GM18867 (cell line): ENCODE results near the gene DUT.
"Not testable (repeated sequence)": the region's sequence is repeated elsewhere in the genome, so short reads cannot be mapped to it uniquely, and the experiment has no call there.

Experiments used
- ATAC-seq: cut with Tn5 transposase; IDR thresholded peaks from one replicate; pipeline ENCODE4 v1.9.1; 2021; ENCODE audit warnings: mild to moderate bottlenecking, moderate library complexity; ENCODE audit not compliant: unreplicated experiment

The DUT gene

DNA sequence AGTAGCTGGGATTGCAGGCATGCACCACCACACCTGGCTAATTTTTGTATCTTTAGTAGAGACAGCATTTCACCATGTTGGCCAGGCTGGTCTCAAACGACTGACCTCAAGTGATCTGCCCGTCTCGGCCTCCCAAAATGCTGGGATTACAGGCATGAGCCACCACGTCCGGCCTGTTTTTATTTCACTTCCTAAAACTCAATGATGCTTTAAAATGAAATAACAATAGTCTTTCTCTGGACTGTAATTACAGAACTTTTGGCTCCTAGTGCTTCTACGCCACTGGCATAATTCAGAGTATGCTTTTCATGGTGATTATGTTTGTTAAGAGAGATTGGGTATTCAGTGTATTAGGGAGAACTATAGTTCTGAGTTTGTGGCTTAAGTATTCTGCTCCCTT is 5.0 kb upstream of the DUT start:
- not testable (repeated sequence) for ATAC-seq

DNA sequence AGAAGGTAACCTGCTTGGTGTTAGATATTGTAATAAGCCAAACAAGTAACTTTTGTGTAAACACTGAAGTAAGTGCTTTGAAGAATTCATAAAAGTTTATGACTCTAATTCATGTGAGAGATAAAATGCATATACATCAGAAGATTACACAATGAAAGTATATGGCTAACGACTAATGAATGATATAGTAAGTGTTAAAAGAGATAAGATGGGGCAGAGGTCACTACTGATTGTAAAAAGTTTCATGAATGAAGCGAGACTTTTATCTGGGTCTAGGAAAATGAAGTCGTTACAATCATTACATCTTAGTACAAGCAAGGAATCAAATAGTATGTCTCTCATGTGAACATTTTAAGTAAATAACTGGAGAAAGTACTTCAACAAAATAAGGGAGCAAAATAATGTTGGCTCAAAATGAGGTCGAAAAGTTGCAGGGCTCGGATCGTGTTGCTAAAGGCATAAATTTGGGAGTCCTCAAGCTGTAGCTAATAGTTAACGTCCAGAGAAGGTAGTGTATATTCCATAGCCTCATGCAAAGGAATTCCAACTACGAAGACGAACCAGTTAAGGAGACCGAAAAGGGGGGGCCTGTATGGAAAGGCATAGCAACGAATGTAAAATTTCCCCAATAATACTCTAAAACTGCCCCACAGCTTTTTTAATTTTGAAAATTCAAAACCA is 984 bp upstream of the DUT start:
- ATAC-seq = no peak

DNA sequence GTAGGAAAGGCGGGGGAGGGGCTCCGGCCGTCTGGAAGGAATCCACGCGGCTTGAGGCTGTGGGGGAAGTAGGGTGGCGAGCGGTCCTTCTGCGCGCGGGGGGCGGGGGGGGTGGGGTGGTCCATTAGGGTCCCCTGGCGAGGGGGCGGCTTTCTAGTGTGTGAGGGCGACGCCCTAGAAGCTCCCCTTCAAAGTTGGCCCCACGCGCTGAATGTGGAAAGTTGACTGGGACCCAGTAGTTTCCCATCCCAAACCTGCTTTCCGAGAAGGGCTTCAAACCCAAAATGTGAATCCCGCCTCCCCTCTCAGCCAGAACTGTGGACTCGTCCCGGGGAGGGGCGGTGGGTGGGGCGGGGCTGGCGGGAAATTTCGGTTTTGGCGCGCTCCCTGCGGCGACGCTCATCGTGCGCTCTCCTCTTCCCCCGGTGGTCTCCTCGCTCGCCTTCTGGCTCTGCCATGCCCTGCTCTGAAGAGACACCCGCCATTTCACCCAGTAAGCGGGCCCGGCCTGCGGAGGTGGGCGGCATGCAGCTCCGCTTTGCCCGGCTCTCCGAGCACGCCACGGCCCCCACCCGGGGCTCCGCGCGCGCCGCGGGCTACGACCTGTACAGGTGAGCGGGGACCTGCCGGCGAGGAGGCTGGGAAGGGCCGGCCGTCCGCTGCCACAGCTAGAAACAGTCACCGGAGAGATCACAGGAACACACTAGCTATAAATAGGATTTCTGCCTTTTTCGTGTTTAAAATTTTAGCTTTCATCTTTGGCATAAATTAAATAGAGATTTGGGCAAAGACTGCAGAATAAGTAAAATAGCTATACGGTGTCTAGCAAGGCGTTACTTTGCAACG is 790 bp downstream of the DUT start:
- ATAC-seq = peak; percentile 46

DNA sequence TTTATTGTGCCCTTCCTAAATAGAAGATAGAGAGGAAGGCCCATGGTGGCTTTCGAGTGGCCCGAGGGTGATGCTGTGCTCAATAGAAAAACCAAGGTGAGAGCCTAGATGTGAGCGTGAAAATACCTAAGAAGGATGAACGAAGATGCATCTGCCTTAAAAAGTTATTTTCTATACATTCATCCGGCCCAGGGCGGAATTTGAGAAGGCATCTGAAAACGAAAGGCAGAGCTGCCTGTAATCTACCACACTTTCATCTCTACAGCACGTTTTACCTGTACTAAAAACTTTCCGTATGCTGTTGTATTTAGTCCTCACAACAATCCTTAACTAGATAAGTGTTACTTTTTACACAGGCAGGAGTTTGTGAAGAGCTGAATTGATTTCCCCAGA is 1.4 kb downstream of the DUT start:
- no peak for ATAC-seq

DNA sequence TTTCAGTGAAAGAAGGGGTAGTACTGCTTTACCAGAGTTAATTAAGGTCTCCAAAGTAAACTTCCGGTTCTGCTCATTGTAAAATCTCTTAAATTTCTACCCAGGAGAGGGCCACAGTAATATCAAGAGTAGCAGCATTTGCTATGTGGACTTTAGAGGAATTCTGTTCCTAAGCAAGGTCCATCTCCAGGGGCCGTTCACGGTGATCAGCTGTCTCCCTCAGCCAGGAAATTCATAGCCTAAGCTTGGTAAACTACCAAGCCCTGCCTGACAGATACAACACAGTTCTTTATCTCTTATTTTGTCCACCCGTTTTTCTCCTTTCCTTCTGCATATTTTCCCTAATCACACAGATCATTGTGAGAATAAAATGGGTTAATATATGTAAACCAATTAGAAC is 2.3 kb downstream of the DUT start:
- no peak for ATAC-seq

DNA sequence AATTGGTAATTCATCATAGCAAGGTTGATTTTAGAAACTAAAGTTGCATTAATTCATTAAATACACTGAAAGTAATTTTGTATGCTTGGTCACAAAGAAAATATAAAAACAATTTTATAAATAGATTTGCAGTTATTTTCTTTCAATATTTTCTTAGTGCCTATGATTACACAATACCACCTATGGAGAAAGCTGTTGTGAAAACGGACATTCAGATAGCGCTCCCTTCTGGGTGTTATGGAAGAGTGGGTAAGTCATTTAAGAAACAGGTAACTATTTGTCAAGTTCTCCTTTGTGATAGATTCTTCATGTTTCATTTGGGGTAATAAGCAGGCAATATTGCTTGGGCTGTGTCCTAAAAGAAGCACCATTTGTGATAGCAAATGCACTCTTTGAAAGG is 3.0 kb downstream of the DUT start:
- ATAC-seq = no peak

DNA sequence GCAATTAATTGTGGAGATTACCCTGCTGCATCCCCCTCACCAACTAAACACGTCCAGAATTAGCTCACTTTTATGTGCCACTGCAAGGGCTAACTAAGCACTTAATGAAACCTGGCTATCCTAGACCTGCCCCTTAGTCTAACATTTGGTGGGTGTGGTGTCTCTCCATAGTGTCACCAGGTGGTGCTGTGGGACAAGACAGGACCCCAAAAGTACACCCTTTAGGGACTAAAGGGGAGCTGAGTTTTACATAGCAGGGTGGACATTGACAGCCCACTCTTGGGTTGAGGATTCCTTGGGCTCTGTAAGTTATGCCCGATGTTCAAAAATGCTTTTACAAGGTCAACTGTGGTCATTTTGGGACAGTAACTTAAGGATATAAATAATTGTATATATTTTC is 5.7 kb downstream of the DUT start:
- ATAC-seq = no peak

DNA sequence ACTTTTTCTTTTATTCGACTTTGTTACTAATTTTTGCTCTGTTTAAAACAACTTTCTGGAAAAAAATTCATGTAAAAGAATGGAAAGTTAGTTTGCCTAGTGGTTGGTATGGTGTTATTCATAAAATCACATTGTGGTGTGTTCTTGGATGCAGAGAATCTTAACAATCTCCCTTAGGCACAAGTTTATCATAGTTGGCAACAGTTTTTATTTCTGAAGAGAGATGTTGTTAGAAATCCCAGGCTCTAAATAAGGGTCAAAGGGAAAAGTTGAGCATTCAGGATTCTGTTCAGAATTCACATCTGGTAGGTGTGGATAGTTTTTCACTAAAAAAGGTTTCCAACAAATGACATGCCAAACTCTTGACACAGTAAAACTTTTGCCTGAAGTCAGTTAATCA is 6.4 kb downstream of the DUT start:
- ATAC-seq = no peak

DNA sequence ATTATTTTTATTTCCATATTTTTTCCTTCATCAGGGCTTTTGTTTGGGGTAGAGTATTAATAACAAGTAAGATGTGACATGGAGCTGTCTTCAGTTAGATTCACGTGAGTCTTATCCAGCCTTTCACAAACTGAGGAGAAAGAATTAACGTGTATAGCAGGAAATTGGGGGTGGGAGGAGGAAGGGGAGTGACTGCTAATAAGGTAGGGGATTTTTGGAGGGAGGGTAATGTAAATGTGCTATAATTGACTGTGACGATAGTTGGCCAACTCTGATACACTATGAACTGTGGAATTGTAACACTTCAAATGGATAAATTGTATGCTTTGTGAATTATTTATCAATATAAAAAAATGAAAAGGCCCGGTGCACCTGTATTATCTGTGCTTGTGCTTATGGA is 8.9 kb downstream of the DUT start:
- ATAC-seq = no peak

DNA sequence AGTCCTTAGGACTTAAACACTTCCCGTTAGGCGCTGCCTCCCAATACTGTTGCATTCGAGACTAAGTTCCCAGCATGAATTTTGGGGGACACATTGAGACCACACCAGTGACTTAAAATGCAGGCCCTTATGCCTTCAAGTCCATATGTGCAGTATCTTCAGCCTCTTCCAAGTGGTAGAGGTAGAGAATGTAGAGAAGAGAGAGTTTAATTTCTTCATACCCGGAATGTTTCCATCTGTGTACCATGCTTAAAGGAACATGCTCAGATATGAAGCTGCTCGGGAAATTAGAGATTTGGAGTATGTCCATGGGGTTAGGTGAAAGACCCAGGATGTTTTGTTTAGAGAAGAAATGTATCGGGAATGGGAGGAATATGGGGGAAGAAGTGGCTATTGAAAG is 12.6 kb downstream of the DUT start:
- ATAC-seq = no peak

DNA sequence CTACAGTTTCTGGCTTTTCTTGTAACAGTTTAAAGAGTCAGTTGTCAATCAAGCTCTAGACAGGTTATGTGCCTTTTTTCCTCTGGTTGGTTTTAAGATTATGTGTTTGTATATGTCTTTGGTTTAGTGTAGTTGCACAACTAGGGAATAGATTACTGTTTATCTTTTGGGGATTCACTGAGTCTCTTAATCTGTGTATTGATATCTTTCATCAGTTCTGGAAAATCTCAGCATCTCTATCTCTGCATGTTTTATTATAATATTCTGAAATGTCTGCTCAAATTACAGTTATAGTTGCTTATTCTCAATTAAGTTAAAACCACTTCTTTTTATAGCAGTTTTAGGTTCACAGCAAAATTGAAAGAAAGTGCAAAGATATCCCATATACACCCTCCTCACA is 14.3 kb downstream of the DUT start:
- no peak for ATAC-seq

DNA sequence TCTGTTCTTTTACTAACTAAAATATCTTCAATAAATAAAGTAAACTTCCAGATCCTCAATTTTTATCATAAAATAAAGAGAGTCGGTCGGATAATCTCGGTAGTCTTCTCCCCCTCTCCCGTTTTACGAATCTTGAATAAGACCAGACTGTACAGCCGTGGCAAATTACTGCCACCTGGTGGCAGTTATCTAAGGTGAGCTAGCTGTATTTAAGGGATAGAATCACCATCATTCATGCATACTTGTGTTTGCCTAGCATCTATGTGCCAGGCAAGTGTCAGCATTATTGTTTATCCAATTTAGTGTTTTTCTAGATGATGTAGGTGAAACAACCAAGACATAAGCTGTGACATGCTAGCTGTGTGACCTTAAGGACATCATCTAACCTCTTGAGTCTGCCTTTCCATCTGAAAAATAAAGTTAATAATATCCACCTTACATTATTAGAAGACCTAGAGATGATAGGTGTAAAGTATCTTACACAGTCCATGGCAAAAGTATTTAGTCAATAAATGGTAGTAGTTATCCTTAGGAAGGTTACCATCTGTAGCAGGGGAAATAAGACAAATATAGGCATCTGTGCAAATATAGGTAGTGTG is 21.3 kb downstream of the DUT start:
- peak; percentile 81 for ATAC-seq

DNA sequence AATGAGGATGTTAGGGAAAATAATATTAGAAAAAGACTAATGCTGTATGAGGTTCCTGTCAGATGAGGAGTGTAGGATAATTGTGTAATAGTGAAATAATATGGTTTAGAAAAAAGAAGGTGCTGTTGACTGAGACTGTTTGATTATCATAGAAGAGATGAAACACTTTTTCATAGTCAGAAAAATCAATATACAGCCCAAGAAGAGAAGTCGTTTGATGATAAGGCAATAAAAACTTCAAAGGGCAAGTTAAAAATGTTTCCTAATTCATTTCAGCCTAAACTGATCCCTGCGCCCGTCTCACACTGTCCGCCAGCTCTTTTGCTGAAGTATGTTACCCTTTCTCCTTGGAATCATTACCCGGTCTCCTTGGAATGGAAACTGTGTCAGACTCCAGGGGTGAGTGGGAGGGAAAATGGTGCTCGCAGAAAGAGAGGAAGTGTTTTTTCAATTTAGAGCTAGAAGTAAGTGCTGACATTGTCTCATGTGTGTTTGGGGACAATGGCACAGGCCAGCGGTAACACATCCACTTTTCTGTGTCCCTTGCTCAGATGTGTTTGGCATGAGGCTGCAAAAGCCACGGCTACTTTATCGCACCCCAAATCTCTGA is 23.6 kb downstream of the DUT start:
- no peak for ATAC-seq

DNA sequence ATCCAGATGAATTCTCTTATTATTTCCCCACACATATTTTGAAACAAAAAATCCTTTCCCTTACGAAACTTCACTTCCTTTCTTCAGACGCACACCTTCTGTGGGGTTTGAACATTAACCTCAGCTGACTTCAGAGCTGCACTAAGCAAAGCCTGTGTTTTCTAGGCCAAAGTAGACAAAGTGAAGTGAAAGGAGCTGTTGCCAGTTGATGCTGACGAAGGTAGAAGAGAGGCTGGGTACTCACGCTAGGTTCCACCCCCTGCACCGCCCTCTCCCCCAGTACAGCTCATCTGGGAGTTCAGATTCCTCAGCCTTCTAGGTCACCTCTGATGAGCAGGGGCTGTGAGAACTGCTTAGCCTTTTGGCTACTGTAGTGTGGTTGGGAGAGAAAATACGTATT is 24.1 kb downstream of the DUT start:
- peak; percentile 59 for ATAC-seq

DNA sequence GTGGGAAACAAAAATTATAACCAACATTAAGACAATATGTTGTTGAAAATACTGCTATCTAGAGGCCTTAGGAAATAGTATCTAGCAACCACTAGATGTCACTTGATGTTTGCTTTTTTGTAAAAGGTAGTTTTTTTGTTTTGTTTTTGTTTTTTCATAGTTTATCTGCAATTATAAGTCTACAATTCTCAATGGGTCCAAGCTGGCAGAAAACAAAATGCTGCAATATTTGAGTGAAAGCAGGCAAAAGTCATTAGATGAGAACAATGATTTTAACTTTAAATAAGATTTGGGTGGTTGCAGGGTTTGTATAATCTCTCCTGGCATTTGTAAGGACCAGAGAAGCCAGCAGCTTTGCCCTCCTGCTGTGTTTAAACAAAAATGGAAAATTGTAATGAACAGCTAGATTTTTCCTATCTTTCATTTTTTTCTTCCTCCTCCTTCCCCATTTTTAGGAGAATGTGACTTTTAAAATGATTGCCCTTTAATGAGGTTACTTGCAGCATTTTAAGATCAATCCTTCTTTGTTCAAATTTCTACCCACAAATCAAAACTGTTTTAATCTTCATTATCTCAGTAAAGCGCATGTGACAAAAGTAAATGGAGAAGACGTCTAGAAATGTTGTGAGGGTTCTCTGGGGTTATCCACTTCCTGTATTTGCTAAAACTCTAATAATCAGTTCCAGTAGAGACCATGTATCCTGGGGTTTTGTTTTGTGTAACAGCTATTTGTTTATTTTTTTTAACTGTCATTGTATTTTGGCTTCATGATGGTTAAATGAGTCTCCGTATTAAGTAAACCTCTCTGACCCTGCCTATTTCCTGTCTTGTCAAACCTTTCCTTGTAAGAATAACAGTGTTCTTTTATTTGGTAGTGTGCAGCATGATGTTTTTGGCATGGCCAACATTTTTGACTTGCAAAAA is 27.3 kb downstream of the DUT start:
- ATAC-seq = peak; percentile 53

DNA sequence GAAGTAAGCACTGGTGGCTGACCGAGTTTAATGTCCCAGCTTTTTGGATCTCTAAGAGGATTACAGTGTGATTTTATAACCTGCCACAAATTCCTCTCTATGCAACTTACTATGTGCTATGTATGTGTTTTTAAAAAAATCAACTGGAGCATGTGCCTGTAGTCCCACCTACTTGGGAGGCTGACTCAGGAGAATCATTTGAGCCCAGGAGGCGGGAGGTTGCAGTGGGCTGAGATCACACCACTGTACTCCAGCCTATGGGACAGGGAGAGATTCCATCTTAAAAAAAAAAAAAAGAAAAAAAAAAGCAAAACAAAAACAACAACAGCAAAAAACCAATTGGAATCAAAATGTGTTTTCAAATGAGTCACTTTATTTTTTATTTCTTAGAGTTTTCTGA is 29.6 kb downstream of the DUT start:
- no peak for ATAC-seq

DNA sequence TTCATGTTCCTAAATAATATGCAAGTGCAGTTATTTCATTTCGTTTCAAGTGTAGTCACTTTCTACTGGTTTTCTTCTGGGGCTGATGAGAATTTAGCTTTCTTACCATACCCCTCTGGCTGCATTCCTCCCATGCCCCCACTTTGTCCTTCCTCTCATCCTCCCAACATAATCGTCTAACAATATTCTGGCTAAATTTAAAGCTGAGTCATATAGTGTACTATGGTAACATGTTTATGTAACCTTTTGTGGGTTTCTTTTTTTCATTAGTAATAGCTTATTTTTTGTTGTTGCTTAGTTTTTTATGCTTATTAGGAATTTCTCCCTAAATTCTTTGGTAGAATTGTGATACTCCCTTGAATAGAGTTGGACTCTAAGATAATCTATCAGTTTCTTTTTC is 30.5 kb downstream of the DUT start:
- no peak for ATAC-seq

DNA sequence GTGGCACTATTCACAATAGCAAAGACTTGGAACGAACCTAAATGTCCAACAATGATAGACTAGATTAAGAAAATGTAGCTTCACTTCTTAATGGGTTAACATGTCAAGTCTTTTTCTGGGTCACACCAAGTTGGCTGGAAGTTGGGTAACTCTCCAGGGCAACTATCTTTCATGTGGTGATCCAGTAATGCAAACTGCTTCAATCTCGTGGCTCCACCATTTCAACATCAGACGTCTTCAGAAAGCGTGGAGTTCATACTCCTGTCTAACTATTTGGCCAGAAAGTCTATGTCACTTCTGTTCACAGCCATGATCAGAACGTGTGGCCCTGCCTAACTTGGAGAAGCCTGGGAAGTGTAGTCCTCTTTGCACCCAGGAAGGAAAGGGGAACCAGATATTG is 32.2 kb downstream of the DUT start:
- ATAC-seq = no peak

DNA sequence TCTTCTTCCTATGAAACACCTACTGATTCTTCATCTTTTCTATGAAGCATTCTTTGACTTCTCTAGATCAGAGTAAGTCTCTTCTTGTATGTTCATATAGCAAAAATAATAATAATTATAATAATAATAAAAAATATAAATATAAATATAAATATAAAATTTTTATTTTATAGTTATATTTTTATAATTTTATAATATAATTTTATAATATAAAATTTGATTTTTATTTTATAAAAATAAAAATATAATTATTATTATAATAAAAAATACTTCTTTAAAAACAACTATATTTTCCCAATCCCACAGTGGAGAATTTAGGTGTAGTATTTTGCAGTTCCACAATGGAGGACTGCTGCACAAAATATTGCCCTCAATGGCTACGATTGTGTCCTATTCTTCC is 34.3 kb downstream of the DUT start:
- no peak for ATAC-seq

DNA sequence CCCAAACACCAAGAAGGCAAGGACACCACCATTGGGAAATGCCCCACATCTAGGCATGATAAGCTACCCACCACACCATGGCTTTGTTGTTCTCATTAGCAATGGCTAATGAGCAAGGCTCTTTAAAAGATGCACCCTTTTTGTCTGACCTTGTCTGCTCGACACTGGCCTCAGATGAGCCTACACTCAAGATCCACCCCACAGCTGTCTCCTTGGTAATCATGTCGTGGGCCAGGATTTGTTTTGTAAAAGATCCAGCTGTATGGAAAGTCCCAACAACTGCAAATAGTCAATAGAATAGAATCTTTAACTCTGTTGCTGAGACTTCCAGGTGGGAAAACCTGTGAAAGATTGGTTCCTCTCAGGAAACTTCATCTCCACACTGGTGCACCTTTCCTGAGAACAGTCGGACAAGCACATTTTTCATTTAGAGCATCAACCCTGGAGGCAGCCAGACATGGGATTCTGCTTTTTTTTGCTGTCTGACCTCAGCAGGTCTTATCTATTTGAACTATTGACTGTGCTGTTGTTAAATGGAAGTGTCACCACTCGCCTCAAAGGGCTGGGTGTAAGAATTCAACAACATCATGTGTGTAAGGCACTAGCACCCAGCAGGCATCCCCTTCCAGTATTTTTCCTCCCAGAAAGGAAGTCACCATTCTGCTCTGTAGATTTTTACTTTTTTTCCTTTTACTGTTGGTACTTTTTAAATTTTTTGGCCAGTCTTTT is 35.5 kb downstream of the DUT start:
- ATAC-seq = no peak
